ENCODE measurements around the gene THAP7. TPM values are rescaled to one million over a fixed set of nuclear protein-coding genes. Genes with fewer than 3 reads are reported as not detected.

The THAP7 gene
- total RNA-seq, 1 experiment from 2014 or later = 27.7 TPM

DNA sequence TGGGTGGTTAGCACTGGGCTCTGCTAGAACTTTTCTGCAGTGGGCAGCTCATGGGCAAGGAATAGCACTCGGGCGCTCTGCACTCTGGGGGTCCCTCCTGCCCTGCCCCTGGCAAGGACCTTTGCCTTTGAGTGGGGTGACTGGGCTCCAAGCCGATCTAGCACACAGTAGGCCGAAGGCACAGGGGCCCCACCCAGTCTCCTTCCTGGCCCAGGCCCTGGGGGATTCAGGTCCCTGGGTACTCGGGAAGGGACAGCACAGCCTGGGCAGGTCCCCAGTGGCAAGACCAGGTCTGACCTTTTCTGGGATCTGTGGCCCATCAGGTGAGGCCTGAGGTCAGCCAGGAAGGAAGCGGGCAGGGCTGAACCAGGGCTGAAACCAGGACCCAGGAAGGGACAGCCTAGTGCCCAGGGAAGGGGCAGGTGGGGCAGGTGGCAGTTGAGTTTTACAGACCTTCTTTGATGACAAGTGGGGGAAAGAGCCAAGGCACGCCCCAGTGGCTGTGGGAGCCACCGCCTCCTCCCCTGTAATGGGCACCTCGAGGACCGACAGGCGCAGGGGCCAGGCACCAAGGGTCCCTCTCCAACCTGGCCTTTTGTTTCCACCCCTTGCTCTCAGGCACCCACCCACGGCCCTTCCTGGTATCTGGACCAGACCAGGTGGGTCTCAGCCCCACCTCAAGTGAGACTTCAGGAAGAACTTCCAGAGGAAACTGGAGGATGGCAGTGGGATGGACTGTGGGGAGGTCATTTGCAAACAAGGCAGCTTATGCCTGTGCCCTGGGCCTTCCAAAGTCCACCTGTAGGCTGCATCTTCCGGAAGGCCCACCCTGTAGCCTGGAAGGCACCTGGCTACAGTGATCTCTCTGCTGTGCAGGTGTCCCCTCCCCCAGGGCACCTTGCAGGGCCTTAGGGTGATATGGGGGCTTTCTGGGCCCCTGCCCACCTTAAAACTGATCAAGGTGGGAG lies 35.7 kb downstream of the THAP7 start:
- no peaks in the 10 kb centered on the region for H3K79me2 ChIP-seq (ENCODE audit: insufficient read depth, low read length)
- ChIA-PET POLR2A (no interaction called here), RAD21 (ENCODE audit: low non-redundant PET in 1 of 2, low total read pairs in 2 of 2, uncharacterized antibody in 2 of 2, unreplicated experiment in 2 of 2) (no interaction called here), CTCF (no interaction called here)
- H3K9me2 ChIP-seq (ENCODE audit: insufficient read depth) = no peaks in the 10 kb centered on the region
- H3K4me2 ChIP-seq (ENCODE audit: low read length) = no peak overlapping the region
- H3K4me3 ChIP-seq (replicated peaks in 1 of 2; ENCODE audit: low read depth in 1 of 2, low read length in 2 of 2) = no peak overlapping the region
- H3K9me3 ChIP-seq (ENCODE audit: control insufficient read depth in 1 of 2, insufficient read depth in 1 of 2, low read depth in 1 of 2, low read length in 2 of 2) = no peaks in the 10 kb centered on the region
- ATAC-seq = no peak
- no peak for TF ChIP-seq JUND (IDR thresholded peaks at IDR 0.05)
- TF ChIP-seq, protein P1, sequence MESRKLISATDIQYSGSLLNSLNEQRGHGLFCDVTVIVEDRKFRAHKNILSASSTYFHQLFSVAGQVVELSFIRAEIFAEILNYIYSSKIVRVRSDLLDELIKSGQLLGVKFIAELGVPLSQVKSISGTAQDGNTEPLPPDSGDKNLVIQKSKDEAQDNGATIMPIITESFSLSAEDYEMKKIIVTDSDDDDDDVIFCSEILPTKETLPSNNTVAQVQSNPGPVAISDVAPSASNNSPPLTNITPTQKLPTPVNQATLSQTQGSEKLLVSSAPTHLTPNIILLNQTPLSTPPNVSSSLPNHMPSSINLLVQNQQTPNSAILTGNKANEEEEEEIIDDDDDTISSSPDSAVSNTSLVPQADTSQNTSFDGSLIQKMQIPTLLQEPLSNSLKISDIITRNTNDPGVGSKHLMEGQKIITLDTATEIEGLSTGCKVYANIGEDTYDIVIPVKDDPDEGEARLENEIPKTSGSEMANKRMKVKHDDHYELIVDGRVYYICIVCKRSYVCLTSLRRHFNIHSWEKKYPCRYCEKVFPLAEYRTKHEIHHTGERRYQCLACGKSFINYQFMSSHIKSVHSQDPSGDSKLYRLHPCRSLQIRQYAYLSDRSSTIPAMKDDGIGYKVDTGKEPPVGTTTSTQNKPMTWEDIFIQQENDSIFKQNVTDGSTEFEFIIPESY (IDR thresholded peaks at IDR 0.05; ENCODE audit: extremely low read depth, insufficient replicate concordance, low read length) = no peak
- TF ChIP-seq POLR2A (IDR thresholded peaks at IDR 0.05; ENCODE audit: borderline replicate concordance, extremely low read depth, insufficient read depth, insufficient read length) = no peak
- no peak for TF ChIP-seq POLR2AphosphoS5 (IDR thresholded peaks at IDR 0.05; ENCODE audit: low read depth, low read length)
- no peak for TF ChIP-seq CBX3 (IDR thresholded peaks at IDR 0.05; ENCODE audit: low read depth)
- no peak for TF ChIP-seq EGR1 (IDR thresholded peaks at IDR 0.05; ENCODE audit: low read depth)
- no peak for TF ChIP-seq ZNF274 (IDR thresholded peaks at IDR 0.05; ENCODE audit: low read depth, low read length)
- no peak for TF ChIP-seq ELF1 (IDR thresholded peaks at IDR 0.05; ENCODE audit: borderline replicate concordance, low read depth)
- TF ChIP-seq SRF (IDR thresholded peaks at IDR 0.05; ENCODE audit: low read depth) = no peak
- no peak for TF ChIP-seq FOSL1 (IDR thresholded peaks at IDR 0.05; ENCODE audit: low read depth)
- TF ChIP-seq SIN3A (IDR thresholded peaks at IDR 0.05; ENCODE audit: low read depth) = no peak
- no peak for TF ChIP-seq EZH2 (IDR thresholded peaks at IDR 0.05)
- TF ChIP-seq ZFX (IDR thresholded peaks at IDR 0.05) = no peak
- TF ChIP-seq CEBPB (IDR thresholded peaks at IDR 0.05; ENCODE audit: low read depth) = no peak
- TF ChIP-seq RAD21 (IDR thresholded peaks at IDR 0.05; ENCODE audit: low read depth) = no peak
- TF ChIP-seq, protein P2, sequence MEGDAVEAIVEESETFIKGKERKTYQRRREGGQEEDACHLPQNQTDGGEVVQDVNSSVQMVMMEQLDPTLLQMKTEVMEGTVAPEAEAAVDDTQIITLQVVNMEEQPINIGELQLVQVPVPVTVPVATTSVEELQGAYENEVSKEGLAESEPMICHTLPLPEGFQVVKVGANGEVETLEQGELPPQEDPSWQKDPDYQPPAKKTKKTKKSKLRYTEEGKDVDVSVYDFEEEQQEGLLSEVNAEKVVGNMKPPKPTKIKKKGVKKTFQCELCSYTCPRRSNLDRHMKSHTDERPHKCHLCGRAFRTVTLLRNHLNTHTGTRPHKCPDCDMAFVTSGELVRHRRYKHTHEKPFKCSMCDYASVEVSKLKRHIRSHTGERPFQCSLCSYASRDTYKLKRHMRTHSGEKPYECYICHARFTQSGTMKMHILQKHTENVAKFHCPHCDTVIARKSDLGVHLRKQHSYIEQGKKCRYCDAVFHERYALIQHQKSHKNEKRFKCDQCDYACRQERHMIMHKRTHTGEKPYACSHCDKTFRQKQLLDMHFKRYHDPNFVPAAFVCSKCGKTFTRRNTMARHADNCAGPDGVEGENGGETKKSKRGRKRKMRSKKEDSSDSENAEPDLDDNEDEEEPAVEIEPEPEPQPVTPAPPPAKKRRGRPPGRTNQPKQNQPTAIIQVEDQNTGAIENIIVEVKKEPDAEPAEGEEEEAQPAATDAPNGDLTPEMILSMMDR (IDR thresholded peaks at IDR 0.05 in 2 of 3, conservative IDR thresholded peaks at IDR 0.05 in 1 of 3; ENCODE audit: borderline replicate concordance in 1 of 3, insufficient read depth in 1 of 3, low read depth in 2 of 3, low read length in 2 of 3) = no peak
- H3K36me3 ChIP-seq (ENCODE audit: control insufficient read depth in 1 of 2, insufficient read depth in 2 of 2, low read length in 2 of 2) = no peaks in the 10 kb centered on the region
- no peak overlapping the region for H2AFZ ChIP-seq (ENCODE audit: low read depth, low read length, poor library complexity, severe bottlenecking)
- no peak overlapping the region for H3K9ac ChIP-seq (ENCODE audit: low read length)
- H4K20me1 ChIP-seq (ENCODE audit: insufficient read depth) = no peaks in the 10 kb centered on the region
- no peak overlapping the region for H3K27ac ChIP-seq (ENCODE audit: low read depth, low read length)
- intact Hi-C loops (cut with micrococcal nuclease) = no loop called here
- no peak for DNase-seq (ENCODE audit: low read depth, low spot score)
- H3K4me1 ChIP-seq (ENCODE audit: control insufficient read depth in 1 of 2, insufficient read depth in 2 of 2, low read length in 2 of 2) = peaks cover 0 to 4% of the 10 kb centered on the region in 2 experiments; a peak in 1 of 4 replicates
- BruUV-seq (replicated peaks) = no TSS peak
- no peaks in the 10 kb centered on the region for H3K27me3 ChIP-seq (ENCODE audit: insufficient read depth, low read length)

Data from HCT116 (cell line).